A549 (cell line): ENCODE data around the gene PSME4. TPM values are rescaled to one million over a fixed set of nuclear protein-coding genes. Genes with fewer than 3 reads are reported as not detected.
"Not testable (repeated sequence)": the region's sequence is repeated elsewhere in the genome, so short reads cannot be mapped to it uniquely, and the experiment has no call there.

Experiments
- ATAC-seq, 2 experiments: fragments of 200-7000 bp in 1 of 2; fragments of >200 bp in 1 of 2; cut with Nextera tagmentation in 1 of 2; cut with Tn5 transposase in 1 of 2; 3 replicates each; pipeline versions ENCODE4 v1.8.0 to v1.9.1; 2018 to 2020; ENCODE audit warnings: mild to moderate bottlenecking in 1 of 2, moderate library complexity in 1 of 2
- CTCF ChIA-PET: fragments of 300-600 bp; sonication (Branson Sonifier 250); formaldehyde crosslinking; extraction: SDS; loops from one replicate; lab custom pipeline; 2021; ENCODE audit warnings: antibody characterized with exemption, inconsistent platforms; lab: Yijun Ruan, JAX
- POLR2A ChIA-PET: fragments of 350-600 bp; formaldehyde crosslinking; extraction: SDS; loops from one replicate; lab custom pipeline; 2021; ENCODE audit warnings: antibody characterized with exemption, inconsistent platforms; lab: Yijun Ruan, JAX
- DNase-seq, 2 experiments: peaks; one replicate each; pipeline versions ENCODE4 v3.0.0 to v3.0.0-alpha.2; 2011 to 2016; ENCODE audit warnings: low read depth in 1 of 2, low spot score in 1 of 2
- FAIRE-seq: peaks from 2 replicates; lab custom pipeline; 2011; peaks lifted over from hg19 to GRCh38; lab: Jason Lieb, UNC
- H3K27ac ChIP-seq, 2 experiments: fragments of >200 bp; sonication (Bioruptor Twin); formaldehyde crosslinking; 3 replicates each; pipeline ENCODE4 v1.5.1; 2016 to 2017
- H3K4me1 ChIP-seq: fragments of >200 bp; sonication (Bioruptor Twin); formaldehyde crosslinking; 3 replicates; pipeline ENCODE4 v1.6.1; 2016
- H3K4me2 ChIP-seq: fragments of >200 bp; sonication (Bioruptor Twin); formaldehyde crosslinking; 3 replicates; pipeline ENCODE4 v1.6.1; 2016
- H3K4me3 ChIP-seq: fragments of >200 bp; sonication (Bioruptor Twin); formaldehyde crosslinking; 3 replicates; pipeline ENCODE4 v1.5.1; 2016
- H3K9me3 ChIP-seq: fragments of >200 bp; sonication (Bioruptor Twin); formaldehyde crosslinking; 3 replicates; pipeline ENCODE4 v1.6.1; 2016
- BHLHE40 ChIP-seq: IDR thresholded peaks from 2 replicates; pipeline ENCODE4 v1.6.1; 2012; ENCODE audit warnings: low read depth, low read length, inconsistent platforms
- CHD2 ChIP-seq: fragments of 150-350 bp; IDR thresholded peaks from 2 replicates; pipeline ENCODE4 v1.6.1; 2014; ENCODE audit warnings: low read length; ENCODE audit not compliant: partially characterized antibody
- CHD4 ChIP-seq: fragments of 200-600 bp; sonication (generic); IDR thresholded peaks from 2 replicates; pipeline ENCODE4 v1.6.1; 2016; ENCODE audit warnings: antibody characterized with exemption, mild to moderate bottlenecking, borderline replicate concordance
- EHF ChIP-seq: fragments of 250-450 bp; sonication (Bioruptor Pico); IDR thresholded peaks from 2 replicates; pipeline ENCODE4 v1.5.0; 2020; ENCODE audit warnings: mild to moderate bottlenecking
- FOSB ChIP-seq: fragments of 250-450 bp; sonication (Bioruptor Pico); IDR thresholded peaks from 2 replicates; pipeline ENCODE4 v1.5.0; 2020; ENCODE audit warnings: mild to moderate bottlenecking, moderate library complexity
- FOXS1 ChIP-seq: fragments of 250-450 bp; sonication (Bioruptor Pico); IDR thresholded peaks from 2 replicates; pipeline ENCODE4 v1.5.0; 2020; ENCODE audit warnings: mild to moderate bottlenecking, moderate library complexity
- HMGXB4 ChIP-seq: fragments of 250-450 bp; sonication (Bioruptor Pico); IDR thresholded peaks from 2 replicates; pipeline ENCODE4 v1.5.0; 2021; ENCODE audit warnings: mild to moderate bottlenecking, moderate library complexity, borderline replicate concordance
- HOXB13 ChIP-seq: fragments of 250-450 bp; sonication (Bioruptor Pico); IDR thresholded peaks from 2 replicates; pipeline ENCODE4 v1.5.0; 2020; ENCODE audit warnings: low read depth, mild to moderate bottlenecking, moderate library complexity
- JUN ChIP-seq, 2 experiments: fragments of >200 bp; sonication (Bioruptor Twin); formaldehyde crosslinking; IDR thresholded peaks; 2 replicates in 1 of 2; 3 replicates in 1 of 2; pipeline ENCODE4 v1.6.1; 2016 to 2017
- NR3C1 ChIP-seq: fragments of >200 bp; sonication (Bioruptor Twin); formaldehyde crosslinking; IDR thresholded peaks from 3 replicates; pipeline ENCODE4 v1.6.1; 2017
- RARB ChIP-seq: fragments of 250-450 bp; sonication (Bioruptor Pico); IDR thresholded peaks from 2 replicates; pipeline ENCODE4 v1.8.0; 2021; ENCODE audit warnings: mild to moderate bottlenecking, moderate library complexity
- REST ChIP-seq: fragments of 200-600 bp; sonication (generic); IDR thresholded peaks from 2 replicates; pipeline ENCODE4 v1.6.1; 2016; ENCODE audit warnings: antibody characterized with exemption, mild to moderate bottlenecking, moderate library complexity
- RFX5 ChIP-seq: fragments of 450-650 bp; IDR thresholded peaks from 2 replicates; pipeline ENCODE4 v1.7.1; 2014; ENCODE audit warnings: antibody characterized with exemption, mild to moderate bottlenecking, moderate library complexity
- TFCP2L1 ChIP-seq: fragments of 250-450 bp; sonication (Bioruptor Pico); IDR thresholded peaks from 2 replicates; pipeline ENCODE4 v1.5.0; 2021; ENCODE audit warnings: mild to moderate bottlenecking
- USF2 ChIP-seq: fragments of 450-650 bp; IDR thresholded peaks from 2 replicates; pipeline ENCODE4 v1.6.1; 2014; ENCODE audit warnings: antibody characterized with exemption
- WGBS: methylation state at CpG from one replicate; pipeline ENCODE4 v1.1.6; 2017; ENCODE audit errors: missing lambda C conversion rate; 5-methylcytosine and 5-hydroxymethylcytosine counted together
- polyA plus RNA-seq, 4 experiments: library from polyadenylated mRNA; depleted of rRNA in 3 of 4; stranded (reverse); fragments of >200 nt; fragmentation: RNase III in 1 of 4; extraction: RNeasy Plus Mini Kit Qiagen cat#74134 plus additional on column Dnase treatment in 1 of 4; gene quantifications; 2 replicates in 3 of 4; 3 replicates in 1 of 4; pipeline ENCODE4 v1.2.3, GENCODE V29; 2011 to 2017

PSME4 gene
- polyA plus RNA-seq, 2 of the 4 experiments (the other 2 are of a cell fraction), result 31.9 to 55.8 TPM

GRCh38 chr2:53842891-53843290 is 127.9 kb downstream of the PSME4 start:
- TF ChIP-seq EHF (no peak), CHD4 (no peak), RFX5 (no peak), FOSB (CRISPR knock-in tag) (no peak), NR3C1 (no peak), TFCP2L1 (no peak), USF2 (no peak), HMGXB4 (CRISPR knock-in tag) (no peak), FOXS1 (CRISPR knock-in tag) (no peak), REST (no peak), RARB (CRISPR knock-in tag) (no peak), JUN (IDR thresholded peaks at IDR 0.05) (no peak), BHLHE40 (no peak)
- Histone ChIP-seq H3K4me1 (no peaks in the 10 kb centered on the region), H3K4me2 (no peak overlapping the region), H3K27ac (no peak overlapping the region), H3K9me3 (peaks cover 7% of the 10 kb centered on the region; the same call in 1 of the 3 replicates), H3K4me3 (no peak overlapping the region)
- WGBS, result 53% methylated on average over 3 of the region's 3 CpGs
- ATAC-seq (no peak), DNase-seq (no peak), FAIRE-seq (no peak)
- POLR2A ChIA-PET, result no interaction called here
- CTCF ChIA-PET, result interaction anchor here (0.6 kb wide), 1 partner anchor 294 kb away, joined by 4 read pairs; no protein-coding TSS in a partner anchor

GRCh38 chr2:53841651-53842050 is 129.1 kb downstream of the PSME4 start:
- CTCF ChIA-PET, FAIRE-seq: not testable (repeated sequence)
- POLR2A ChIA-PET, result interaction anchor here (0.6 kb wide), 1 partner anchor 1637 kb away, joined by 3 read pairs; no protein-coding TSS in a partner anchor

GRCh38 chr2:53840580-53840979 is 130.2 kb downstream of the PSME4 start:
- Histone ChIP-seq H3K4me1 (no peaks in the 10 kb centered on the region), H3K27ac (no peak overlapping the region), H3K9me3 (peaks cover 7% of the 10 kb centered on the region; the same call in 1 of the 3 replicates), H3K4me3 (no peak overlapping the region), H3K4me2 (no peak overlapping the region)
- FAIRE-seq (no peak), DNase-seq (no peak), ATAC-seq (no peak)
- no peak for TF ChIP-seq NR3C1
- no peak for TF ChIP-seq CHD2
- TF ChIP-seq RARB (CRISPR knock-in tag), result no peak
- TF ChIP-seq HOXB13, result no peak
- 26% methylated on average over 1 of the region's 1 CpG for WGBS
- POLR2A ChIA-PET, result no interaction called here
- CTCF ChIA-PET, result no interaction called here

More at GRCh38 chr2:53841651-53842050, 129.1 kb downstream of the PSME4 start:
- H3K4me3 ChIP-seq, ATAC-seq, H3K4me2 ChIP-seq, H3K9me3 ChIP-seq, DNase-seq, H3K4me1 ChIP-seq, H3K27ac ChIP-seq: not testable (repeated sequence)
- 84% methylated on average over 7 of the region's 7 CpGs for WGBS

GRCh38 chr2:53829980-53830290 is 140.9 kb downstream of the PSME4 start:
- H3K9me3 ChIP-seq, H3K27ac ChIP-seq, CTCF ChIA-PET, ATAC-seq, H3K4me1 ChIP-seq, H3K4me3 ChIP-seq, POLR2A ChIA-PET, FAIRE-seq, DNase-seq, H3K4me2 ChIP-seq: not testable (repeated sequence)
- WGBS, result 67% methylated on average over 4 of the region's 4 CpGs
